GF-D8 (cell line): ENCODE measurements around the gene MYF5.

Experiments used
- DNase-seq: peaks from one replicate; lab custom pipeline; 2025; lab: John Stamatoyannopoulos, UW

The MYF5 gene

GRCh38 chr12:80766210-80766609 is 49.5 kb downstream of the MYF5 start:
- DNase-seq = no peak

GRCh38 chr12:80766897-80767296 is 50.2 kb downstream of the MYF5 start:
- DNase-seq = no peak
